Endodermal cell (in vitro differentiated cells): Measurements from ENCODE around the gene WWC2. TPM values are rescaled to one million over a fixed set of nuclear protein-coding genes. Genes with fewer than 3 reads are reported as not detected.

Experiments used
- DNase-seq: peaks from one replicate; pipeline ENCODE4 v3.0.0-alpha.2; 2017
- H3K27ac ChIP-seq: 2 replicates; pipeline ENCODE4 v1.5.1; 2013; ENCODE audit warnings: mild to moderate bottlenecking, low read depth, low read length, moderate library complexity
- H3K27me3 ChIP-seq: 2 replicates; pipeline ENCODE4 v1.6.1; 2013; ENCODE audit warnings: mild to moderate bottlenecking, low read length, moderate library complexity; ENCODE audit not compliant: insufficient read depth, control insufficient read depth, poor library complexity, severe bottlenecking
- H3K36me3 ChIP-seq: 2 replicates; pipeline ENCODE4 v1.7.0; 2013; ENCODE audit warnings: mild to moderate bottlenecking, low read length, moderate library complexity; ENCODE audit not compliant: control insufficient read depth, insufficient read depth
- H3K4me1 ChIP-seq: one replicate; pipeline ENCODE4 v1.7.0; 2013; ENCODE audit warnings: low read length; ENCODE audit not compliant: control insufficient read depth, insufficient read depth
- H3K4me3 ChIP-seq: 2 replicates; pipeline ENCODE4 v1.5.1; 2013; ENCODE audit warnings: mild to moderate bottlenecking, low read length, moderate library complexity
- H3K9ac ChIP-seq: 2 replicates; pipeline ENCODE4 v1.6.1; 2013; ENCODE audit warnings: mild to moderate bottlenecking, low read length, moderate library complexity; ENCODE audit not compliant: poor library complexity, severe bottlenecking; ENCODE audit errors: extremely low read depth
- H3K9me3 ChIP-seq: 2 replicates; pipeline ENCODE4 v1.6.1; 2013; ENCODE audit warnings: mild to moderate bottlenecking, low read length, moderate library complexity; ENCODE audit not compliant: control insufficient read depth
- H3K27ac Mint-ChIP-seq: 2 replicates; pipeline ENCODE4 v1.8.0; 2020; ENCODE audit warnings: mixed read lengths
- H3K27me3 Mint-ChIP-seq: 2 replicates; pipeline ENCODE4 v1.8.0; 2021; ENCODE audit warnings: mild to moderate bottlenecking, mixed read lengths; ENCODE audit not compliant: insufficient read depth
- H3K36me3 Mint-ChIP-seq: 2 replicates; pipeline ENCODE4 v1.8.0; 2020; ENCODE audit warnings: low read depth, mixed read lengths
- H3K4me1 Mint-ChIP-seq: 2 replicates; pipeline ENCODE4 v1.8.0; 2020; ENCODE audit warnings: mixed read lengths
- H3K4me3 Mint-ChIP-seq: 2 replicates; pipeline ENCODE4 v1.8.0; 2020; ENCODE audit warnings: mild to moderate bottlenecking, moderate library complexity, mixed read lengths
- H3K9me3 Mint-ChIP-seq: 2 replicates; pipeline ENCODE4 v1.8.0; 2020; ENCODE audit warnings: mild to moderate bottlenecking, mixed read lengths
- WGBS, 2 experiments: methylation state at CpG; one replicate each; pipeline versions ENCODE4 v1.1.5 to v1.1.7; 2013; ENCODE audit warnings: missing lambda C conversion rate in 2 of 2, mixed read lengths in 1 of 2; ENCODE audit not compliant: insufficient coverage in 1 of 2, insufficient read length in 1 of 2; 5-methylcytosine and 5-hydroxymethylcytosine counted together
- total RNA-seq, 2 donors: library from RNA; stranded (reverse); fragmentation: NEBNext Ultra II Directional in 1 of 2; extraction: Animal tissue kit (Norgen Biotek cat#: 25700) in 1 of 2; gene quantifications; 2 replicates in 1 of 2; 3 replicates in 1 of 2; pipeline ENCODE4 v1.2.1, GENCODE V29; 2021
- TF ChIP-seq, protein P1 (sequence below): fragments of 200-600 bp; sonication (generic); conservative IDR thresholded peaks from 2 replicates; pipeline ENCODE4 v1.5.0; 2021; ENCODE audit warnings: antibody characterized with exemption, mild to moderate bottlenecking

The WWC2 gene
- total RNA-seq, 2 donors from 2014 or later: 98.2 to 108 TPM

DNA sequence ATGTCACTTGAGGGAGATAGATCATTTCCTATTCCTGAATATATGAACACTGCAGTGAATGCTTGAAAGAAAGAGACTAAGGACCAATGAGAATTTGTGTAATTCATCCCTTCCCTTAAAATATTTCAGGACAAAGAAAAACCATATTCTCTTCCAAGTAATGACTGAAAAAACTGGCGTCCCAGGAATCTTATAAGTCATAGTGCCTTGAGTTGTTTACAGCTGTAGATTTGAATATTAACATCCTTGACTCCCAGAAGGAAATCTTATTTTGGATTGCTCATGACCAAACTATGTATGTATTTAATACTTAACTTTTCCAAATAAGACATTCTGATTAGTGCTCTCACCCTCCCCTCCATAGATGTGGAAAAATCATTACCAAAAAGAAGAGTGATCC lies 165.6 kb downstream of the WWC2 start:
- peaks cover 98% of the 10 kb centered on the region for H3K36me3 ChIP-seq
- TF ChIP-seq, protein P1, sequence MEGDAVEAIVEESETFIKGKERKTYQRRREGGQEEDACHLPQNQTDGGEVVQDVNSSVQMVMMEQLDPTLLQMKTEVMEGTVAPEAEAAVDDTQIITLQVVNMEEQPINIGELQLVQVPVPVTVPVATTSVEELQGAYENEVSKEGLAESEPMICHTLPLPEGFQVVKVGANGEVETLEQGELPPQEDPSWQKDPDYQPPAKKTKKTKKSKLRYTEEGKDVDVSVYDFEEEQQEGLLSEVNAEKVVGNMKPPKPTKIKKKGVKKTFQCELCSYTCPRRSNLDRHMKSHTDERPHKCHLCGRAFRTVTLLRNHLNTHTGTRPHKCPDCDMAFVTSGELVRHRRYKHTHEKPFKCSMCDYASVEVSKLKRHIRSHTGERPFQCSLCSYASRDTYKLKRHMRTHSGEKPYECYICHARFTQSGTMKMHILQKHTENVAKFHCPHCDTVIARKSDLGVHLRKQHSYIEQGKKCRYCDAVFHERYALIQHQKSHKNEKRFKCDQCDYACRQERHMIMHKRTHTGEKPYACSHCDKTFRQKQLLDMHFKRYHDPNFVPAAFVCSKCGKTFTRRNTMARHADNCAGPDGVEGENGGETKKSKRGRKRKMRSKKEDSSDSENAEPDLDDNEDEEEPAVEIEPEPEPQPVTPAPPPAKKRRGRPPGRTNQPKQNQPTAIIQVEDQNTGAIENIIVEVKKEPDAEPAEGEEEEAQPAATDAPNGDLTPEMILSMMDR: no peak
- 100% methylated on average over 1 of the region's 1 CpG; no CpG with 5 or more reads in 1 of the 2 experiments for WGBS, 2 experiments
- Mint-ChIP-seq H3K4me1 (peaks cover 7% of the 10 kb centered on the region), H3K36me3 (peaks cover 82% of the 10 kb centered on the region), H3K4me3 (no peak overlapping the region), H3K27ac (no peak overlapping the region), H3K27me3 (no peaks in the 10 kb centered on the region), H3K9me3 (no peaks in the 10 kb centered on the region)
- H3K9ac ChIP-seq: no peak overlapping the region
- H3K4me3 ChIP-seq: no peak overlapping the region
- H3K9me3 ChIP-seq: no peaks in the 10 kb centered on the region
- H3K27ac ChIP-seq: no peak overlapping the region
- H3K4me1 ChIP-seq: peaks cover 4% of the 10 kb centered on the region
- DNase-seq: no peak
- no peaks in the 10 kb centered on the region for H3K27me3 ChIP-seq

DNA sequence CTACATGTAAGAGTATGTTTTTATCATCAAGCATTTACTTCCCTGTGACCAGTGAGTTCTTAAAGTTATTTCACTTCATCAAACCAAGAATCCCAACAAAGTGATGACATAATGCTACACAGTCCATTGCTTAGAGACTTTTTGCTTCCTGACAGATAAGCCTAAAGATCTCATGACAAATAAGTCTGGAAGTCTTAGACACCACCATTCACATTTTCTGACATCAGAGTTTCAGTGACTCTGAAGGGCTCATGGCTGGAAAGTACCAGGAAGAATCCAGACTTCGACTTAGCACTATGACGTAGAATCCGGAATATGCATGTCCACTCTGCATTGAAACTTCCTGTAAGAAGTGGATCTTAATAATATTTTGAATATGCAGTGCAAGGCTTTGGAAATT lies 167.3 kb downstream of the WWC2 start:
- Histone ChIP-seq H3K4me3 (no peak overlapping the region), H3K9ac (no peak overlapping the region), H3K36me3 (peaks cover 98% of the 10 kb centered on the region), H3K27ac (no peak overlapping the region), H3K4me1 (peaks cover 4% of the 10 kb centered on the region), H3K27me3 (no peaks in the 10 kb centered on the region), H3K9me3 (no peaks in the 10 kb centered on the region)
- no peak overlapping the region for H3K4me3 Mint-ChIP-seq
- H3K36me3 Mint-ChIP-seq: peaks cover 80% of the 10 kb centered on the region
- no peak for DNase-seq
- TF ChIP-seq, protein P1: no peak
- H3K27ac Mint-ChIP-seq: no peak overlapping the region
- H3K9me3 Mint-ChIP-seq: no peaks in the 10 kb centered on the region
- WGBS, 2 experiments: 95 to 97% methylated on average over 3 of the region's 3 CpGs
- H3K27me3 Mint-ChIP-seq: no peaks in the 10 kb centered on the region
- H3K4me1 Mint-ChIP-seq: peaks cover 7% of the 10 kb centered on the region

DNA sequence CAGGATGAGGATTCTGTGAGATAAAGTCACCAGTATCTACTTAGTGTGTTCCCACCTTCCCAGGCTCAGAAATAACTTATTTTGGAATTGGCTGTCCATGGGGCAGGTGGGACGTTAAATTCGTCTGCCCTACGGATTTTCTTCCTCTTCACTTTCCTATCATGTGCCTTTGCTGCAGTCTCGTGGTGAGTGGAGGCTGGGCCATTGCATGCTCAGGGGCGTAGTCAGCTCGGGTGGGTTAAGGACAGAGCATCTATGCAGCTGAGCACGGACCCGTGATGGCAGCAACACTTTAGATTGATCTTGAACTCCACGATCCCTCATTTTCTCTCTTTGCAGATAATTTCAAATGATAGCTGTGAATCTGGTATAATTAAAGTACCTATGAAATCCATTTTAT lies 169.5 kb downstream of the WWC2 start:
- Mint-ChIP-seq H3K4me3 (no peak overlapping the region), H3K9me3 (peaks cover under 1% of the 10 kb centered on the region), H3K27me3 (no peaks in the 10 kb centered on the region), H3K27ac (no peak overlapping the region), H3K36me3 (peaks cover 86% of the 10 kb centered on the region), H3K4me1 (no peaks in the 10 kb centered on the region)
- no peak for DNase-seq
- peaks cover 16% of the 10 kb centered on the region for H3K9me3 ChIP-seq
- no peak overlapping the region for H3K4me3 ChIP-seq
- H3K27me3 ChIP-seq: no peaks in the 10 kb centered on the region
- WGBS, 2 experiments: 95 to 97% methylated on average over 9 of the region's 9 CpGs
- peaks cover 99% of the 10 kb centered on the region for H3K36me3 ChIP-seq
- no peak overlapping the region for H3K9ac ChIP-seq
- no peak overlapping the region for H3K27ac ChIP-seq
- TF ChIP-seq, protein P1: no peak
- H3K4me1 ChIP-seq: no peaks in the 10 kb centered on the region
